ENCODE results near the gene POMGNT2.

DNA sequence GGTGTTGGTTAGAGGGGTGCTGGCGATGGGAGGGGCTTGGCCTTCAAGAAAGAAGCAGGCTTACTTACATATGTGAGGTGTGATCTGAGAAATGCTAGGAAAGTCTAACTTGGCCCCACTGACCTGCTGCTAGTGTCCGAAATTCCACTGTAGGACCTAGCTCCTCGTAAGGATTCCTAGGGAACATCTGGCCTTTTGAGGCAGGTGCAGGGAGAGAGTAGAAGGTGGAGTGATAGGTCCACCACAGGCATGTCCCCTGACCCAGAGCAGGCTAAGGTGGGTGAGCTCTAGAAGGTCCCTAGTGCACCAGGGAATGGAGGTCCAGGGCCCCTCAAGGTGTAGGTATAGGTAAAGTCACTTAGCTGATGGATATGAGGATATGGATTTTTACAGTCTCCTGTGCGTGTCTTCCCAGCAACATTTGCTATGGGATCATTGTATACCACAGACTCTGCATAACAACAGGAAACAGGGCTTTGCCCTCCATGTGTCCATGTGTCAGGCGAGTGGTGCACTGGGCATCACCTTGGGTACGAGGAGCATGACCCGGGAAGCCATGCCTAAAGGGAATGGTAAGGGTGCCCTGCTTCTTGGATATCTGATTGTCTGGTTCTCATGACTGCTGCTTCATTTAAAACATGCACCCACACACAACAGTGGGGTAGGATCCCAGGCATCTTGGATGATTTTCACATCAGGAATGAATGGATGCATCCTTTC lies 32.6 kb downstream of the POMGNT2 start:
- TF ChIP-seq POLR2A (IDR thresholded peaks at IDR 0.05; ENCODE audit: low read depth) = no peak
- TF ChIP-seq, protein P1, sequence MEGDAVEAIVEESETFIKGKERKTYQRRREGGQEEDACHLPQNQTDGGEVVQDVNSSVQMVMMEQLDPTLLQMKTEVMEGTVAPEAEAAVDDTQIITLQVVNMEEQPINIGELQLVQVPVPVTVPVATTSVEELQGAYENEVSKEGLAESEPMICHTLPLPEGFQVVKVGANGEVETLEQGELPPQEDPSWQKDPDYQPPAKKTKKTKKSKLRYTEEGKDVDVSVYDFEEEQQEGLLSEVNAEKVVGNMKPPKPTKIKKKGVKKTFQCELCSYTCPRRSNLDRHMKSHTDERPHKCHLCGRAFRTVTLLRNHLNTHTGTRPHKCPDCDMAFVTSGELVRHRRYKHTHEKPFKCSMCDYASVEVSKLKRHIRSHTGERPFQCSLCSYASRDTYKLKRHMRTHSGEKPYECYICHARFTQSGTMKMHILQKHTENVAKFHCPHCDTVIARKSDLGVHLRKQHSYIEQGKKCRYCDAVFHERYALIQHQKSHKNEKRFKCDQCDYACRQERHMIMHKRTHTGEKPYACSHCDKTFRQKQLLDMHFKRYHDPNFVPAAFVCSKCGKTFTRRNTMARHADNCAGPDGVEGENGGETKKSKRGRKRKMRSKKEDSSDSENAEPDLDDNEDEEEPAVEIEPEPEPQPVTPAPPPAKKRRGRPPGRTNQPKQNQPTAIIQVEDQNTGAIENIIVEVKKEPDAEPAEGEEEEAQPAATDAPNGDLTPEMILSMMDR (IDR thresholded peaks at IDR 0.05) = no peak
- no peak for TF ChIP-seq POLR2AphosphoS5 (IDR thresholded peaks at IDR 0.05)

All from esophagus muscularis mucosa (tissue), 3 donors.